Hematopoietic multipotent progenitor cell treated with erythropoietin and hydrocortisone succinate and interleukin-3 and kit ligand, for 4 days (in vitro differentiated cells): ENCODE results near the gene SGMS1.
"Not testable (repeated sequence)": the region's sequence is repeated elsewhere in the genome, so short reads cannot be mapped to it uniquely, and the experiment has no call there.

Experiments used
- DNase-seq: peaks from one replicate; pipeline ENCODE4 v3.0.0-alpha.2; 2015

SGMS1 gene

DNA sequence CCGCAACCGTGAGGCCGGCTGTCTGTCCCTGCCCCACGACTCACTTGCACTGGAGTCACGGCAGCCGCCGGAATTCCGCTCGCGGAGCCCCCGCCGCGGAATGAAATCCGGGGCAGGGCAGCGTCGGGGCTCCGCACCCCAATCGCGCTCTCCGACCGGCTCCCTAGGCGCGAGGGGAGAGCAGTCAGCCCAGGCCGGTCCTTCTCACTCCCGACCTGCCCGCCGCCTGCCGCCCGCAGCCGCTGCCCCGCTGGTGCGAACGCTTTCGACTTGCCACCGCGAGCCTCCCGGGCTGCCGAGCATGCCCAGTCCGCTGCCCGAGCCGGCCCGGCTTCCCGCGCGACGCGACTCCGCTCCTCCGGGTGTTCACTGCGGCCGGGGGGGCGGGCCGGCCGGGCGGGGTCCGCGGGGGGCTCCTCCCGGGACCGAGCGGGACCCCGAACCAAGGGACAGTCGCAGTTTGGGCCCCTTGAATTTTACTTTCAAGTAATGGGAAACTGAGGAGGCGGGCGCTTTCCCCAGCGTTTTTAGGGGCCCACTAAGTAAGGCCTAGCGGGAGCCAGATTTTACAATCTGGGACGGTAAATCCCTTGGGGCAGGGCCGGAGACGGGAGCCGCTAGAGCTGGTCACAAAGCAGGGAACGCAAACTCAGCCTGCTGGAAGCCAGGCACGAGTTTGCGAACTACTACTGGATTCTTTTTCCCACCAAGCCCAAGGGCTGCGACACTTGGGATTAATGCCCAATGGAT, at the start of gene SGMS1:
Gene SGMS1 (minus strand): TSS at position 294 of the 750 bp plus-strand sequence. CDS start 279,842 bp downstream, outside the sequence.
- DNase-seq: peak; percentile 92

DNA sequence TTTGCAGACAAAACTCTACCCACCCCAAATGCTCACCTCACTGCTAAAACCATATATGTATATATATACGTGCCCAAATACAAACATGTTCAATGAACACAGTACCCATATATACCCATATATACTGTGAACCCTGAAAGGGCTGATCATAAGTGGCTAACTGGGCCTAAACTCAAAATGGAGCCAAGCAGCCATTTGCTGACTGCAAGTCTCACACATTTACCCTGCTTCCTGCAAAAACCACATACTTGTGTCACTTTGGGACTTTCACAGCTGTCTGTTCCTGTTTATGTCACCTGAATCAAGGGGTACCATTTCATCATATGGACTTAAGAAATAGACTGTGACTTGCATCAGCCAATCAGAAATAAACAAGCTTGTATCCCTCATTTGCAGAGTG, 48.4 kb upstream of the SGMS1 start:
- peak; percentile 43 for DNase-seq

DNA sequence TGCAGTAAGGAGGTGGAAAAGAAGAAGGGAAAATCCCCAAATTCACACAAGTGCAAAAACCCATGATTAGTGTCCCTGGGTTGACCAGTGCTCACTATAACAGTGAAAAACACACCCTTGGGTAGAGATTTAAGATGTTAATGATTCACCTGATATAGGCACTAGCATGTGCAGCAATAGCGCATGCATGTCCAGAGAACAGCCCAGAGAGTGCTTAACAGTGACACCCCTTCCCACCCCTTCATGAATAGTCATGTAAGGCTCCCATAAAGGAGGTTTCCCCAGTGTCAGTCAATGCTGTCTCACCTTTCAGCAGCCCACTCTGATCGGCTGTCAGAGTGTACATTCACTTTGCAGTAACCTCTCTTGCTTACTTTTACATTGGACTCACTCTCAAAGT, 47.9 kb upstream of the SGMS1 start:
- DNase-seq: not testable (repeated sequence)

DNA sequence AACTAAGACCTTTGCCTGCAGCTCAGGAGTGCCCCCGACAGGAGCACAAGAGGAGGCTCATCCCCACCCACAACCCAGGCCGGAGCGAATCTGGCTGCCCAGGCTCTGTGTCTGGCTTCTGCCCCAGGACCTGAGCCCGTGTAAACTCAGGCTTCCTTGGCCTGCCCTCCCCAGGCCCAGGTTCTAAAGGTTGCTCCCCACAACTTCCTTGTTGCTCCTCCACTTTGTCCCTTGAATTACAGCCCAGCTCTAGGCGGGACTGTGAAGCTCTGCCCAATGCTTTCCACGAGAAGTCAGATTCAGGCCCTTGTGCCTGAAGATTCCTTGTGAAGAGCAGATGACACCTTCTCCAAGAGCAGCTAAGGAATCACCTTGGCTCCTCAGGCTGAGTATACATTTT, 46.2 kb upstream of the SGMS1 start:
- not testable (repeated sequence) for DNase-seq

DNA sequence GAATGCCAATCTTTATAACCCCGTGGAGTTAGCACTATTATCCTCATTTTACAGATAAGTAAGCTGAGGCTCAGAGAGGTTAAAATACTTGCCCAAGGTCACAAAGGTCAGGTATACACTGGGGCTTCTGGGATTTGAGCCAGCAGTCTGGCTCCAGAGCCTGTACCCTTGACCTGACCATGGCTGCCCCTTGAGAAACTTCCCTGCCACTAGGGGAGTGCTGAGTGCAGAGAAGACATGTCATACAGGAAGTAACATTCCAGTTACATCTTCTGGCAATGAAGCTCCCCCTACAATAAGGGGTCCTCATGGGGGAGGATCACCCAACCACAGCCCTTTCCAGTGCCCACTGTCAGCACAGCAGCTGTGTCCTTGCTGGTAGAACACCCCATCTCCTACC, 43.6 kb upstream of the SGMS1 start:
- DNase-seq: not testable (repeated sequence)

DNA sequence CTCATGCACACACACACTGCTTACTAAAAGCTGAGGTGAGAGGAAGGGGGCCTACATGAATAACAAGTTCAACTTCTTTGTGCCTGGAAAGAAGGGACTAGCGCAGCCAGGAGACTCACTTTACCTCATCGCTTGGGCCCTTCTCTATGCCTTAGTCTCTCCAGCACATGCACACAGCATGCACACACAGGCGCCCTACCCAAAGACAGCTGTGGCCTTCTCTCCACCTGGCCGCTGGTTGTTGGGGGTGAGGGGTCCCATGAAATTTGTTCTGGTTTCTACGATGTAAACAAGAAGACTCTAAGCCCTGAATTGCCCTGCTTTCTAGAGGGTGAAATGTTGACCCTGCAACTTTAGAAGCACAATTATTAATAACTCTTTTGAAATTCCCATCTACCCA, 38.7 kb upstream of the SGMS1 start:
- DNase-seq: not testable (repeated sequence)

DNA sequence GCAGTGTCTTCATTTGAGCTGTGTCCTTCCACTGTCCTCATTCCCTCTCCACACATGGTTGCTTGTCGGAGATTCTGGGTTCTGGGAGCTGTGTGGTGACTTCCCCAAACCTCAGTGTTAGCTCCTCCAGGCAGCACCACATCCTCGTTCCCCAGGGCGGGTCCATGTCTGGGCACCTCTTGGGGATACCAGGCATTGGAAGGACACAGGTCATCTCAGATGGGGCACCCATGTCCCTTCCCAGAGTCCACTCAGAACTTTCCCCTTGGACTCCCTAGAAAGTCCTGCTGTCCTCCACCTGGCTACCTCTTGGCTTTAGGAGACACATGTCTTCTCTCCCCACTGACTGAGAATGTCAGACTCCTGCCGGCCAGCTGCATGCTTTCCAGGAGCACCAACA, 37.8 kb upstream of the SGMS1 start:
- not testable (repeated sequence) for DNase-seq

DNA sequence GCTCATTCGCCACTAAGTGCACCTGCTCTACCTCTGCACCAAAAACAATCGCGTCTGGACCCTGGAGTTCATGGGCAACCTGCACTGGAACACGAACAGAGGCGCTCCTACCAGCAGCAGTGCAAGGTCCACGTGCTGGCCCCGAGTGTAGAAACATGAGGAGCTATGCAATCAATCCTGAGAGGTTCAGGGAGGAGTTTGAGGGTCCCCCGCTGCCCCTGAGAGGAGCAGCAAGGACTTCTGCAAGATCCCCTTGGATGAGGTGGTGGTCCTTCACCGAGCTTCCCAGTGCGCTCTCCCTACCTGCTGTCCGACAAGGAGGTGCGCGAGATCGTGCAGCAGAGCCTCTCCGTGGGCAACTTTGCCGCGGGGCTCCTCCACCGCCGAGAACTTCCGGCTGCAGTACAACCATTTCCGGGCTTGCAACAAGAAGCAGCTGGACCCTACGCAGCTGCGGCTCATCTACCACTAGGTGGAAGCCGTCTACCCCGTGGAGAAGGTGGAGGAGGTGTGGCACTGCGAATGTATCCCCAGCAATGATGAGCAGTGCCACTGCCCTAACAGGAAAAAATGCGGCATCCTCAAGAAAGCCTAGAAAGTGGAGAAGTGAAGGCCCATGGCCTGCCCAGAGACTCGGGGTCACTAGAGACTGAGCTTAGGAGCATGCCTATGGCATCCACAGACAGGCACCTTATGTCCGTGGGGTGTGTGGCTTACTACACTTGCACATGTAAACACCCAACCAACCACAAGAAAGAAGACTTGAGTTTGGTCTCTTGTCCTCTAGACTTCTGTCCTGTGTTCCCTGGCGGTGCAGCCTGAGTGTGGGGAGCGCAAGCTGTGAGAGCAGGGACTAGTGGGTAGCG, 36.3 kb upstream of the SGMS1 start:
- DNase-seq: peak; percentile 84

DNA sequence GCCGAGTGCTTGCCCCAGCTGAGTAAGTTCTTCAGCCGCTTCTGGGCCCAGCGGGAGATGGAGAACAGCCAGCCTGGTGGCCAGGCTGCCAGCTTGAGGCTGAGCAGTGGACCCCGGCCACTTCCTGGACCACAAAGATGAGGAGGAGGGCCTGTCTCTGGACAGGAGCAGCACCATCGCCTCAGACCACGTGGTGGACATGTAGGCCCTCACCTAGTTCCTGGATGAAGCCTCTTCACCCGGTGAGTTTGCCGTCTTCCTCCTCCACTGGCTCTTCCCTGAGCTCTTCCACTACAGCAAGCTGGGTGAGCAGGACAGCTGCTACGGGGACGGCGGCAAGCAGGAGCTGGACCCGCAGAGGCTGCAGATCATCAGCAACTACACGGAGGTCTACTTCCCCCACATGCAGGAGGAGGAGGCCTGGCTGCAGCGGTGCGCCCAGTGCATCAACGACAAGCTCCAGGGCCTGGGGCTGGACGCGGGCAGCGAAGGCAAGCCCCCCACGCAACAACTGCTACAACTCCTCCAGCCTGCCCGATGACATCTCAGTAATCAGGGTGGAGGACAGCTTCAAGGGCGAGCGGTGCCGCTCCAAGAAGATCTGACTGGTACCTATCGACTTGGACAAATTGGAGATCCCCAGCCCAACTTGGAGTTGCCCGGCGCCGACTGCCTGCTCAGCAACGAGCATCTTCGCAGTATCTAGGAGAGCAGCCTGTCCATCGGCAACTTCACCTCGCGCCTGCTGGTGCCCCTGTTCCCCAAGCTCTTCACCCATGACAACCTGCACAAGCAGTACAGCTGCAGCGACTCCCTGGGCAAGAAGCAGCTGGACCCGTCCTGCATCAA, 35.5 kb upstream of the SGMS1 start:
- not testable (repeated sequence) for DNase-seq

DNA sequence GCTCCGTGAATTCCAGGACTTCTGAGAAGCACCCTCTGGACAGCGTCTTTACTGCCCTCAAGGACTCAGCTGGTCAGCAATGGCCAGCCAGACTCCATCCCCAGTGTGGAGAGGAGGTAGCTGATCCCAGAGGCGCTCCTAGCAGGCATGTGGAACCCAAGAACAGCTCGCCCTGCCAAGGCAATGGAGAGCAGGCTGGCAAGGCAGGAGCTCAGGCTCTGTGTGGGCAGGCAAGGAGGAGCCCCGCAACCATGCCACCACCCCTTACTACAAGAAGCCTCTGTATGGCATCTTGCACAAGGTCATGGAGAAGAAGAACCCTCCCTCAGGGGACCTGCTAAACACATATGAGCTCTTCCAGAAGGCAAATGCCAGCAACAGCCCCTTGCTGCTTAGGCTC, 34.4 kb upstream of the SGMS1 start:
- no peak for DNase-seq

DNA sequence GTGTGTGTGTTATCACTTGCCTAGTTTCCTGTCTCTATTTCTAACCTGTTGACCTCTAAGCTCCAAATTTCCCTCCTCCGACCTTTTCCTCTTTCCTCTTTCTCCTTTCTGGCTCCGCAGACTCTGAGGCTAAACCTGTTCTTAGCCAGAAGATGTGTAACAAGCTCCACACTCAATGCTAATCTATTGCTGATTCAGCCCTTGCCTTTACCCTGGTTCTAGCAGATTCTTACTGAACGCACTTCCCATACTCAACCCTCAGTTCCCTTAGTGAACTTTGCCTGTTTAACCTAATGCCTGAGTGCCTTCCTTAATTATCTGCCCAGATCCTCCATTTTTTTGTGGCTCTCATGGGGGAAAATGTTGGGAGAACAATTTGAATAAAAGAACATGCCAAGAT, 30.0 kb upstream of the SGMS1 start:
- DNase-seq: peak; percentile 16

DNA sequence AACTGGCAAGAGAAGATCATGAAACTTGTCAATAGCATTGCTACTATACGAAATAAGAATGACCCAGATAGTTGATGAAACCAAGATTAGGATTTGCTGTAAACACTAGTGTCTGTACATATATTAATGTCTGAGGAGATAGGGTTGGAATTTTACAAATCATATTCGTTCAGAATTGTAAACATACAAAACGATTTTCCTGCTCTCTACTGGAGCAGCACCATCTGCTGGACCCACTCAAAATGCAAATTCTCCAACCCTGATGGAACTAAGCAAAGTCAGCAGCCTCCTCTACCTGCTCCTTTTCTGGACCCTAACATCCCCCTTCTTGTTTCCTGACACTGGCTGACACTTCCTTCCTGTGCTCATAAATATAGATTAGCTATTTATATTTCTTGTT, 29.4 kb upstream of the SGMS1 start:
- DNase-seq: peak; percentile 47

DNA sequence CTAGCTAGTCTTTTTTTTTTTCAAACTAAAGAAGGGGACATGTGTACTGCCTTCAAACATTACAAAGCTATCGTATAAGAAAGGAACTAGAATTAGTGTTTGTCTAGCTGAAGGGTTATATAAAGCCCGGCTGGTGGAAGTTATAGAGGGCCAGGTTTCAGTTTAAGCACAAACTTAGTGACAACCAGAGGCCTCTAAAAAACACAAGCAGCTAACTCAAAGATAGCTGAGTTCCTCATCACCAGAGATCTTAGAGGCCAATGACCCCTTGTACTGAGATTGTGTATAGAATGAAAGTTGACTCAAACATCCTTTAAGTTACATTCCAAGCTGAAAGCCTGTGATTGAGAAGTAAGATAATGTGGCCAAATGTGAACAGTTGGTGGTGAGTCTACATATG, 28.1 kb upstream of the SGMS1 start:
- DNase-seq: no peak

DNA sequence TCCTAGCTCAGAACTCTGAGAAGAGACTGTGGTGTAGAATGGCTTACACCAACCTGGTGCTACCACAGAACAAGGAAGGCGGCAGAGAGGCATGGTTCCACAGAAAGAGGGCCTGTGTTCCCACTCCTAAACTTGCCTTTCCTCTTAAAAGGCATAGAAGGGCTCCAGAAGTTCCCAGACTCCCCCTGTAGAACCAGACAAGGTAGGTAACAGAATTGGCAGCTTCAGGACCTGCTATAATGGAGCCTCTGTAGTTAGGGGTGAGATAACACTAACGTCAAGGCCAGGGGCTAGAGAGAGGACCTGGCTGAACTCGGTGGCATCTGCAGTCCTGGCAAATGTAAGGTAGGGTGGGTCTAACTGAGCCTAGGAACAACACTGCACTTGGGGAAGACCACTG, 26.7 kb upstream of the SGMS1 start:
- no peak for DNase-seq

DNA sequence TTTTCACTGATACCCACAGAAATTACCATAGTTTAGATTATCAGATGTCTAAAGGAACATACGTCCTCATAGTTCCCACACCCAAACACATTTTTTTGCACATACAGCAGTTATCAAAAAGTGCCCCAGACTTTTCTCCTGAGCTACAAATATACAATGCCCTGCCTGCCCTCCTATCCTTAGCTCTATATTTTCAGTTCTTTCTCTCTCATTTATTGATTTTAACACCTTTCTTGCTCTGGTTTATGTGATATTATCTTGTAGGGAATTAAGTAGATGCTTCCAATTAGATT, 25.1 kb upstream of the SGMS1 start:
- no peak for DNase-seq

DNA sequence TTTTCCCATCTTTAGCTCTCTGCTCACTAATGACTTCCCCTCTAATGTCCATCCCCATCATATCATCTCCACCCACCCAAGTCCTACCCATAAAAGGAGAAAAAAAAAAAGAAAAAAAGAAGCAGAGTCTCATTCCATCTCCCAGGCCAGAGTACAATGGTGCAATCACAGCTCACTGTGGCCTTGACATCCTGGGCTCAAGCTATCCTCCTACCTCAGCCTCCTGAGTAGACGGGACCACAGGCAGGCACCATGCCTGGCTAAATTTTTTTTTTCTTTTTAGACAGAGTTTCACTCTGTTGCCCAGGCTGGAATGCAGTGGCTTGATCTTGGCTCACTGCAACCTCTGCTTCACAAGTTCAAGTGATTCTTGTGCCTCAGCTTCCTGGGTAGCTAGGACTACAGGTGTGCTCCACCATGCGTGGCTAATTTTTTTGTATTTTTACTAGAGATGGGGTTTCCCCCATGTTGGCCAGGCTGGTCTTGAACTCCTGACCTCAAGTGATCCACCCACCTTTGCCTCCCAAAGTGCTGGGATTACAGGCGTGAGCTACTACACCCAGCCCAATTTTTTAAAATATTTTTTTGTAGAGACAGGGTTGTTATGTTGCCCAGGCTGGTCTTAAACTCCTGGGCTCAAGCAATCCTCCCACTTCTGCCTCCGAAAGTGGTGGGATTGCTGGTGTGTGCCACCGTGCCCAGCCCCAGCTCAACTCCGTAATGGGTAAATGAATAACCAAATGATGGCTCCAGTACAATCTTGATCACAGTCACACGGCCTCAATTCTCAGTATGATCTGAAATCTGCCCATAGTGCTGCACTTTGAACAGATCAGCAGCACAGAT, 24.6 kb upstream of the SGMS1 start:
- DNase-seq: no peak

DNA sequence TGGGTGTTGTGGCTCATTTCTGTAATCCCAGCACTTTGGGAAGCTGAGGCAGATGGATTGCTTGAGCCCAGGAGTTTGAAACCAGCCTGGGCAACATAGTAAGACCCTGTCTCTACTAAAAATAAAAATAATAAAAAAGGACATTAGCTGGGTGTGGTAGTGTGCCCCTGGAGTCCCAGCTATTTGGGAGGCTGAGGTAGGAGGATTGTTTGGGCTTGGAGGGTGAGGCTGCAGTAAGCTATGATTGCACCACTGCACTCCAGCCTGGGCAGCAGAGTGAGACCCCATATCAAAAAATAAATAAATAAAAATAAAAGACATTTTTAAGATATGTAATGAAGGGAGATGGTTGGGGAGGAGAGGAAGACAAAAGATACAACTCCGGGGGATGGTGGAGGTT, 23.6 kb upstream of the SGMS1 start:
- DNase-seq: not testable (repeated sequence)

DNA sequence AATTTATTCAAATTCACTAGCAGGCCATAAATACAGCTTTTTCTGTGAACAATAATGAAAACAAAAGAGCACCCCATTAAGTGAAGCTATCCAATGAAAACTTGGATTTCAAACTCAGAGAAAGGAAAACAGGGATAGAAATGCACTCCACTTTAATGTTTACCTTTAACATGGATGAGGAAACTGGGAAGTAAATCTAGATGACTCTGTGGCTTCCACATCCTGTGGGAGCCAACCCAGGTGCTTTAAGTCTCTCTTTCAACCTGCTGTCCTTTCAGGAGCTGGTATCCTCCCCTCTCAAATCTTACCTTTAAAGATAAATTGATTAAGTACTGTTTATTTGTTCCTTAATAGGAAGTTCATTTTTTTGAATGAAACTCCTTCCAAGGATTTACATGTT, 21.5 kb upstream of the SGMS1 start:
- no peak for DNase-seq

DNA sequence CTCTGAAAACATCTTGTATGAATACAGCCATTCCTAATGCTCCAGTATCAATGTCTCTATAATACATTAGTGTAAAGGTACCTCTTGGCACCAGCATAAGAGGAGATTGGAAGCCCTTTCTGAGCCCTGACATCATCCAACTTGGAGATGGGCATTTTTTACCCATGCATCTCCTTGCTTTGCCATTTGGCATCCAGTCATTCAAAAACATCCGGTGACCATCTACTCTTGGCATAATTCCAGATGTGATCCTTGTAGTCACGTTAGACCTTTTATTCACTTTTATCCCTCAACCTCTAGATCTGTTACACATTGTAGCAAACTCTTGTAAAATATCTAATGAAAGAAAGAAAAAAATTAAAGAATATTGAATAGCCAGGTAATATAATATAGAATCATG, 17.9 kb upstream of the SGMS1 start:
- DNase-seq: no peak

DNA sequence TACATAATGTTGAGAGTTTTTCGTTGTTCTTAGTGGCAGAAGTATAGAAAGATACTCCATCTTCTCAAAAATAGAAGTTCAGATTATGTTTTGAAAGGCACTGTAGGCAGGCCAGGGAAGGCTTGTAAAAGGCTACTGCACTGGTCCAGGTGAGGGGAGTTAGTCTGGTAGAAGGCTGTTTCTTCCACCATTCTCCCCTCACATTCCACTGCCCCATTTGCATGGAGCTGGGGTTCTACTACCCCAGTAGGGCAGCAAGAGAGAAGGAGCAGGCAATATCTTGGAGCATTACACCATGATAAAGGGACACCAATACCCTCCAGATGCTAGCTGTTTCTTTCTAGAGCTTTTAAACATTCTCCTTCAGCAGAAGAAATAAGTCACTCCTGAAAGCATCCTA, 16.5 kb upstream of the SGMS1 start:
- no peak for DNase-seq

DNA sequence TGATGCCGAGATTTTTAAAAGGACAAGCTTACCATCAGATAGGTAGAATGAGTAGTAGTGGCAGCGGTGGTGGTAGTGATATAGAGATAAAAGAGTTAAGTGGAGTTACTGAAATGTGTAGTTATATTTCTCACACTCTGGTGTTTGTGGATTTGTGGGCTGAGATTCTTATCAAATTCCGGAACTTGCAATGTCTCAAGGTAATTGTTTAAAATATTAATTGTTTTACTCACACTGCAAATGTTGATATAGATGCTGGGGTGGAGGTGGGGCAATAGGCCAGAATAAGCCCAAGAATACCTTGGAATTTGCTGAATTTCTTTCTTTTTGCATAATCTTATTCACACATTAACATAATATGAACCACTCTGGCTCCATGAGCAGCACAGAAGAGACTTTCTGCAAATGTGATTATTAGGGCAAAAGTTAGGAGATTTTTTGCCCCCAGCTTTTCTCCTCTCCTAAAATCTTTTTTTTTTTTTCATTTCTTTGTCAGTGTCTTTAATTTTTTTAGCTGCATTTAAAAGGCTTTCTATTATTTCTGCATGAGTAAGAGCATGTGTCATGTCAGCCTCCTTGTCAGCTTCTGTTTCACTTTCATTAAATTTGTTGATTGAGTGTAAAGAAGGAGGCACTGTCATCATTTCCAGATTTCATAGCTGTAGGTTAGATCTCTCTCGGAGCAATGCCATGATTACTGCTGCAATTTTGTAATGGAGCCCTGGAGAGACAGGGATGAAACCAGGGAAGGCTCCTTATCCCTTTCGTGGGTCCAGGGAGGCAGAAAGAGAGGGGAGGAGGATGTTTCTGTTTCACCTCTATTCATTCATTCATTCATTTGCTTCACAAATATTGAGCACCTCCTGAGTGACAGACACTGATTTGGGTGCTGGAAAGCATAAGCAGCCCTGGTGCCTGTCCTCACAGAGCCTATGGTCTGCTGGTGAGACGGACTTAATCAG, 13.1 kb upstream of the SGMS1 start:
- peak; percentile 54 for DNase-seq
